SU-DHL-6 (cell line): ENCODE measurements around the gene SOX13.

Source experiments
- H2AFZ ChIP-seq: fragments of 200-600 bp; sonication (generic); 2 replicates; pipeline ENCODE4 v1.6.1; 2014; ENCODE audit warnings: low read depth, mild to moderate bottlenecking, moderate library complexity, mixed read lengths, antibody characterized with exemption, low read length; ENCODE audit not compliant: severe bottlenecking
- H3F3A ChIP-seq: fragments of 200-600 bp; shearing (Covaris generic); 2 replicates; pipeline ENCODE4 v1.6.0; 2016; ENCODE audit warnings: antibody characterized with exemption, mild to moderate bottlenecking; ENCODE audit not compliant: insufficient read depth
- H3K27ac ChIP-seq: fragments of 200-600 bp; sonication (generic); 2 replicates; pipeline ENCODE4 v1.5.1; 2016; ENCODE audit warnings: low read depth, mild to moderate bottlenecking, low read length, moderate library complexity, mixed read lengths
- H3K27me3 ChIP-seq: fragments of 200-600 bp; sonication (generic), shearing (Covaris generic); 2 replicates; pipeline ENCODE4 v1.6.0; 2014; ENCODE audit warnings: mild to moderate bottlenecking, low read length
- H3K36me3 ChIP-seq: fragments of 200-600 bp; sonication (generic); 2 replicates; pipeline ENCODE4 v1.6.1; 2014; ENCODE audit warnings: mild to moderate bottlenecking, low read length, mixed read lengths
- H3K4me2 ChIP-seq: fragments of 300-600, 200-600 bp; shearing (Covaris generic), sonication (generic); 2 replicates; pipeline ENCODE4 v1.6.0; 2014; ENCODE audit warnings: low read length, low read depth, mild to moderate bottlenecking; ENCODE audit not compliant: poor library complexity, severe bottlenecking
- H3K4me3 ChIP-seq: fragments of 200-600 bp; sonication (generic); 2 replicates; pipeline ENCODE4 v1.5.1; 2014; ENCODE audit warnings: antibody characterized with exemption, low read length, mild to moderate bottlenecking, mixed read lengths; ENCODE audit not compliant: insufficient read depth, poor library complexity, severe bottlenecking
- H3K79me2 ChIP-seq: fragments of 200-600 bp; sonication (generic); 2 replicates; pipeline ENCODE4 v1.6.1; 2014; ENCODE audit warnings: mild to moderate bottlenecking, low read length, moderate library complexity; ENCODE audit not compliant: insufficient read depth
- H3K9ac ChIP-seq: fragments of 200-600 bp; sonication (generic); 2 replicates; pipeline ENCODE4 v1.7.0; 2014; ENCODE audit warnings: mild to moderate bottlenecking, low read length
- H3K9me2 ChIP-seq: fragments of 200-600 bp; sonication (generic); replicated peaks from 2 replicates; pipeline ENCODE4 v1.6.1; 2014; ENCODE audit warnings: low read length; ENCODE audit not compliant: insufficient read depth
- H3K9me3 ChIP-seq: fragments of 200-600 bp; sonication (generic); 2 replicates; pipeline ENCODE4 v1.6.1; 2014; ENCODE audit warnings: low read length, mixed read lengths; ENCODE audit not compliant: insufficient read depth
- H4K20me1 ChIP-seq: fragments of 200-600 bp; sonication (generic); 2 replicates; pipeline ENCODE4 v1.6.1; 2014; ENCODE audit warnings: low read depth, mild to moderate bottlenecking, antibody characterized with exemption, low read length, moderate library complexity, mixed read lengths
- CTCF ChIP-seq: fragments of 200-600 bp; sonication (generic); IDR thresholded peaks from one replicate; pipeline ENCODE4 v1.5.1; 2017; ENCODE audit warnings: antibody characterized with exemption, mild to moderate bottlenecking, low read length, moderate library complexity; ENCODE audit not compliant: insufficient read depth, poor library complexity, severe bottlenecking
- EZH2phosphoT487 ChIP-seq: fragments of 200-600 bp; sonication (generic), shearing (Covaris generic); conservative IDR thresholded peaks from 2 replicates; pipeline ENCODE4 v1.6.1; 2018; ENCODE audit warnings: mild to moderate bottlenecking, antibody characterized with exemption, low read length, moderate library complexity, mixed read lengths

Gene SOX13

GRCh38 chr1:204161609-204162493, 88.9 kb downstream of the SOX13 start:
- Histone ChIP-seq H3K79me2 (no peaks in the 10 kb centered on the region), H3K9me3 (no peaks in the 10 kb centered on the region), H3K4me3 (no peak overlapping the region), H3F3A (no peaks in the 10 kb centered on the region), H3K27ac (no peak overlapping the region), H4K20me1 (no peaks in the 10 kb centered on the region), H3K9ac (no peak overlapping the region), H3K27me3 (no peaks in the 10 kb centered on the region), H3K9me2 (no peaks in the 10 kb centered on the region), H2AFZ (no peak overlapping the region), H3K4me2 (no peak overlapping the region), H3K36me3 (no peaks in the 10 kb centered on the region)
- TF ChIP-seq EZH2phosphoT487 (no peak), CTCF (no peak)

- Histone ChIP-seq H3K36me3 (no peaks in the 10 kb centered on the region), H4K20me1 (no peaks in the 10 kb centered on the region), H2AFZ (no peak overlapping the region), H3K27ac (no peak overlapping the region), H3F3A (no peaks in the 10 kb centered on the region), H3K9me2 (no peaks in the 10 kb centered on the region), H3K4me2 (no peak overlapping the region), H3K79me2 (no peaks in the 10 kb centered on the region), H3K9me3 (no peaks in the 10 kb centered on the region), H3K27me3 (no peaks in the 10 kb centered on the region), H3K9ac (no peak overlapping the region), H3K4me3 (no peak overlapping the region)
- TF ChIP-seq EZH2phosphoT487 (no peak), CTCF (peak; percentile 93)
Observed at GRCh38 chr1:204162494-204163074, 89.7 kb downstream of the SOX13 start.

- Histone ChIP-seq H3K27me3 (no peaks in the 10 kb centered on the region), H3K9ac (no peak within 1 kb of the TSS), H4K20me1 (no peaks in the 10 kb centered on the region), H3K79me2 (no peaks in the 10 kb centered on the region), H3K9me2 (no peaks in the 10 kb centered on the region), H3K4me2 (no peak within 1 kb of the TSS), H2AFZ (no peak within 1 kb of the TSS), H3K36me3 (no peaks in the 10 kb centered on the region), H3K27ac (no peak within 1 kb of the TSS), H3K4me3 (no peak within 1 kb of the TSS), H3K9me3 (peaks cover 23% of the 10 kb centered on the region; the same call in 1 of the 2 replicates), H3F3A (no peaks in the 10 kb centered on the region)
- TF ChIP-seq EZH2phosphoT487 (no peak), CTCF (no peak)
Observed at GRCh38 chr1:204166219-204166618, 93.3 kb downstream of the SOX13 start, which contains the start of gene REN. Gene REN, minus strand, starts transcription at chr1:204166337. Its CDS starts 44 bp downstream, at chr1:204166293.
